ENCODE results near the gene PHC2.

PHC2 gene

GRCh38 chr1:33407352-33408092 is 23.4 kb downstream of the PHC2 start:
- H3K9ac ChIP-seq (ENCODE audit: low read length) = no peak overlapping the region
- no peak overlapping the region for H2AFZ ChIP-seq (ENCODE audit: low read length)
- TF ChIP-seq EZH2 (optimal IDR thresholded peaks at IDR 0.05; ENCODE audit: low read depth, low read length) (no peak), CTCF (IDR thresholded peaks at IDR 0.05; ENCODE audit: low read length) (no peak), EZH2phosphoT487 (IDR thresholded peaks at IDR 0.05; ENCODE audit: low read length) (no peak)
- H3K27ac ChIP-seq (ENCODE audit: low read length) = no peak overlapping the region
- H3K36me3 ChIP-seq (replicated peaks; ENCODE audit: insufficient read depth, low read length) = no peaks in the 10 kb centered on the region
- no peak overlapping the region for H3K4me2 ChIP-seq (ENCODE audit: low read depth, low read length)
- no peaks in the 10 kb centered on the region for H3K4me1 ChIP-seq (ENCODE audit: low read length)
- H3F3A ChIP-seq (ENCODE audit: insufficient read depth, low read length) = no peaks in the 10 kb centered on the region
- no peaks in the 10 kb centered on the region for H3K79me2 ChIP-seq (ENCODE audit: low read length)
- H3K9me3 ChIP-seq (replicated peaks; ENCODE audit: insufficient read depth, low read length) = no peaks in the 10 kb centered on the region
- no peaks in the 10 kb centered on the region for H3K27me3 ChIP-seq (replicated peaks; ENCODE audit: insufficient read depth, low read length)
- no peak overlapping the region for H3K4me3 ChIP-seq (ENCODE audit: low read length)
- H4K20me1 ChIP-seq (ENCODE audit: insufficient read depth, low read length) = no peaks in the 10 kb centered on the region
- H3K9me2 ChIP-seq (replicated peaks; ENCODE audit: insufficient read depth, low read length) = no peaks in the 10 kb centered on the region
- DNase-seq = no peak

- H3K4me3 ChIP-seq (ENCODE audit: low read length) = no peak overlapping the region
- H3K9me3 ChIP-seq (replicated peaks; ENCODE audit: insufficient read depth, low read length) = no peaks in the 10 kb centered on the region
- no peak for DNase-seq
Observed at GRCh38 chr1:33402206-33402605, 28.7 kb downstream of the PHC2 start.

DNA sequence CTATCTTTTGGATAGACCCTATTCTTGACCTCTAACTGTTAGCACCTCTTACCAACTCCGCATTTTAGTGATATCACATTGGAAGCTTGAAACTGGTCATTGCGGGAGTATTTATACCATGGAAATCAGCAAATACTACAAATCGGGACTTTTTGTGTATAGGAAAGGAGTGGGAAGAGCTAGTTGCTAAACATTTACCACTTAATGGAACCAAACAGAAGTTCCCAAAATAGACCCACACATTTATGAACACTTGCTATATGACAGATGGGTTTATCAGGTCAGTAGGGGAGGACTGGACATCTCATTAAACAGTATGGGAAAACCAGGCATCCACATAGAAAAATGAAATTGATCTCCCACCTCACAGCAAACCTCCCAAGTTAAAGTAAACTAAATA is 29.4 kb downstream of the PHC2 start:
- H3K9ac ChIP-seq (ENCODE audit: low read length) = no peak overlapping the region
- TF ChIP-seq CTCF (IDR thresholded peaks at IDR 0.05; ENCODE audit: low read length) (no peak), EZH2 (optimal IDR thresholded peaks at IDR 0.05; ENCODE audit: low read depth, low read length) (no peak), EZH2phosphoT487 (IDR thresholded peaks at IDR 0.05; ENCODE audit: low read length) (no peak)
- H3K27me3 ChIP-seq (replicated peaks; ENCODE audit: insufficient read depth, low read length) = no peaks in the 10 kb centered on the region
- peaks cover 6% of the 10 kb centered on the region for H3F3A ChIP-seq (ENCODE audit: insufficient read depth, low read length)
- no peak overlapping the region for H2AFZ ChIP-seq (ENCODE audit: low read length)
- no peaks in the 10 kb centered on the region for H3K36me3 ChIP-seq (replicated peaks; ENCODE audit: insufficient read depth, low read length)
- H4K20me1 ChIP-seq (ENCODE audit: insufficient read depth, low read length) = no peaks in the 10 kb centered on the region
- H3K4me1 ChIP-seq (ENCODE audit: low read length) = peaks cover 17% of the 10 kb centered on the region
- H3K9me3 ChIP-seq (replicated peaks; ENCODE audit: insufficient read depth, low read length) = no peaks in the 10 kb centered on the region
- H3K4me2 ChIP-seq (ENCODE audit: low read depth, low read length) = no peak overlapping the region
- DNase-seq = no peak
- H3K4me3 ChIP-seq (ENCODE audit: low read length) = no peak overlapping the region
- H3K9me2 ChIP-seq (replicated peaks; ENCODE audit: insufficient read depth, low read length) = no peaks in the 10 kb centered on the region
- H3K27ac ChIP-seq (ENCODE audit: low read length) = no peak overlapping the region
- H3K79me2 ChIP-seq (ENCODE audit: low read length) = no peaks in the 10 kb centered on the region

More at GRCh38 chr1:33402206-33402605, 28.7 kb downstream of the PHC2 start:
- H2AFZ ChIP-seq (ENCODE audit: low read length) = no peak overlapping the region
- no peaks in the 10 kb centered on the region for H3K36me3 ChIP-seq (replicated peaks; ENCODE audit: insufficient read depth, low read length)
- no peaks in the 10 kb centered on the region for H3K79me2 ChIP-seq (ENCODE audit: low read length)
- H3K4me2 ChIP-seq (ENCODE audit: low read depth, low read length) = no peak overlapping the region
- no peak for TF ChIP-seq EZH2phosphoT487 (IDR thresholded peaks at IDR 0.05; ENCODE audit: low read length)
- TF ChIP-seq EZH2 (optimal IDR thresholded peaks at IDR 0.05; ENCODE audit: low read depth, low read length) = no peak
- TF ChIP-seq CTCF (IDR thresholded peaks at IDR 0.05; ENCODE audit: low read length) = no peak
- no peaks in the 10 kb centered on the region for H3K9me2 ChIP-seq (replicated peaks; ENCODE audit: insufficient read depth, low read length)
- no peaks in the 10 kb centered on the region for H3K27me3 ChIP-seq (replicated peaks; ENCODE audit: insufficient read depth, low read length)
- peaks cover 6% of the 10 kb centered on the region for H3F3A ChIP-seq (ENCODE audit: insufficient read depth, low read length)
- peaks cover 16% of the 10 kb centered on the region for H3K4me1 ChIP-seq (ENCODE audit: low read length)
- H3K27ac ChIP-seq (ENCODE audit: low read length) = no peak overlapping the region
- H4K20me1 ChIP-seq (ENCODE audit: insufficient read depth, low read length) = no peaks in the 10 kb centered on the region
- no peak overlapping the region for H3K9ac ChIP-seq (ENCODE audit: low read length)
